ENCODE data around the gene RAB3C. TPM values are rescaled to one million over a fixed set of nuclear protein-coding genes. Genes with fewer than 3 reads are reported as not detected.

Gene RAB3C
- total RNA-seq, 1 donor from 2014 or later, result not detected

- DNase-seq (ENCODE audit: low read depth), result no peak
- no peak for TF ChIP-seq CTCF (conservative IDR thresholded peaks at IDR 0.05; ENCODE audit: low read depth, low read length)
- no peak overlapping the region for H3K4me3 ChIP-seq (ENCODE audit: low read depth, low read length)
Observed at GRCh38 chr5:58890701-58891085, 307.8 kb downstream of the RAB3C start.

DNA sequence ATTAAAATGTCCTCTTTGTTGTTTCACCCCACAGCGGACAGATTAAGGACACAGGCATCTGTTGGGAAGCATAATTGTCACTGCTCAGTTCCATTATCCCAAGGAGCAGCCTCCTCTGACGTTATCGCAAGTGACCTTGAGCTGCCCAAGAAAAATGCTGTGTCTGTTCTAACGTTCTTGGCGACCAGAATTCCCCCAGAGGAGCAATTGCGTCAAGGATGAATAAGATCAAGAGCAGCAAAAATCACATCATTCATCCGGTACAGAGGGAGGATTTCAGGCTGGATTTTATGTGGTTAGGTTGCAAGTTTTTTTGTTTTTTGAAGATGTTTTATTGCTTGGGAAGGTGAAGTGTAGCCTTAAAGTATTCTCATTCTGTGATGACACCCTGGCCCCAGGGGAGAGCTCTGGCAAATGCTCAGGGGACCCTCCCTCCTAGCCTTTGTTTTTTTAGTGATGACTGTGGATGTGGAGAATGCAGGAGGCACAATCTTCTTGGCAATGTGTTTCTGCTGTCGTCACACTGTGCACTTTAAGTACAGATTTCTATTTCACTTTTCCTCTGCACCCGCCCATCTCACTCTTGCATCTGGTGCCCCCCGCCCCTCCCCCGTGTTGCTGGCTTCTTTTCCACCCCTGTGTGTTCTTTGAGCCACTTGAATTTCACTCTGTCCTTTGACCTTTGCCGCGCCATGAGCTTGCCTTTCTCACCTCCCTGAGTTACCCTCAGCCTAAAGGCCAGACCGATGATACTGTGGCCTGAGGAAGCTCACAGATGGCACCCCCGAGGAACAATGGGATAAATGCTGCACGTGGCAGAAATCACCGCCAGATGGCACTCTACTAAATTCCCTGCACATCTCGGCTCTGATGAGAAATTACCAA is 308.5 kb downstream of the RAB3C start:
- peak overlapping the region; percentile 12 for H3K4me3 ChIP-seq (ENCODE audit: low read depth, low read length)
- DNase-seq (ENCODE audit: low read depth), result no peak
- TF ChIP-seq CTCF (conservative IDR thresholded peaks at IDR 0.05; ENCODE audit: low read depth, low read length), result peak; percentile 80

GRCh38 chr5:58891971-58892343 is 309.1 kb downstream of the RAB3C start:
- no peak for TF ChIP-seq CTCF (conservative IDR thresholded peaks at IDR 0.05; ENCODE audit: low read depth, low read length)
- H3K4me3 ChIP-seq (ENCODE audit: low read depth, low read length), result no peak overlapping the region
- DNase-seq (ENCODE audit: low read depth), result no peak

DNA sequence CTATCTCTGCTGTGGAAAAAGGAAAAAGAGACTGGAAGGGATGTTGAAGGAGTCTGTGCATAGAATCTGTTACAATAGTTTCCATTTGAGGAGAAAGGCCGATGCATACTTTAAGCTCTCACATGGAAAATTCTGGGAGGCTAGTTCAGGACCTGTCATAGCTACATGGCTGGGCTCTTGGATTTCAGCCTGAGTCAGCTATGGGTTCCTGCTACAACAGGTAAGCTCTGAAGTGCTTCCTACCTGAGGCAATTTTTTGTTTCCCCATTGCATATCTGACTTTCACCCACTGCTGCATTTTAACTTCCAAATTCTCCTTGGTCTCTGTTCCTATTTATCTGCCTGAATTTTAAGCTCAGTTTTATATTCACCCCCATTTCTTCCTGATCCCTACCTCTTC is 310.7 kb downstream of the RAB3C start:
- no peak overlapping the region for H3K4me3 ChIP-seq (ENCODE audit: low read depth, low read length)
- no peak for TF ChIP-seq CTCF (conservative IDR thresholded peaks at IDR 0.05; ENCODE audit: low read depth, low read length)
- DNase-seq (ENCODE audit: low read depth), result no peak

- TF ChIP-seq CTCF (conservative IDR thresholded peaks at IDR 0.05; ENCODE audit: low read depth, low read length), result no peak
- DNase-seq (ENCODE audit: low read depth), result no peak
- no peak overlapping the region for H3K4me3 ChIP-seq (ENCODE audit: low read depth, low read length)
Observed at GRCh38 chr5:58898006-58898405, 315.1 kb downstream of the RAB3C start.

- peak; percentile 10 for TF ChIP-seq CTCF (conservative IDR thresholded peaks at IDR 0.05; ENCODE audit: low read depth, low read length)
- no peak for DNase-seq (ENCODE audit: low read depth)
- H3K4me3 ChIP-seq (ENCODE audit: low read depth, low read length), result no peak overlapping the region
Observed at GRCh38 chr5:58898538-58898937, 315.7 kb downstream of the RAB3C start.

- TF ChIP-seq CTCF (conservative IDR thresholded peaks at IDR 0.05; ENCODE audit: low read depth, low read length), result no peak
- no peak for DNase-seq (ENCODE audit: low read depth)
Observed at GRCh38 chr5:58901271-58901670, 318.4 kb downstream of the RAB3C start.

More at GRCh38 chr5:58901271-58901670, 318.4 kb downstream of the RAB3C start:
- H3K4me3 ChIP-seq (ENCODE audit: low read depth, low read length), result no peak overlapping the region
